A549 treated with CORT108297 at 1 μM for 4 hours (cell line): ENCODE data around the gene LRRC28. TPM values are rescaled to one million over a fixed set of nuclear protein-coding genes. Genes with fewer than 3 reads are reported as not detected.

ENCODE experiments used
- total RNA-seq: library from RNA; stranded (reverse); fragments of 200-300 nt; extraction: Qiagen RNA extraction; gene quantifications from 5 replicates; pipeline ENCODE4 v1.2.3, GENCODE V29; 2022

The LRRC28 gene
- 12.4 to 15.7 TPM (median 15.1 TPM) in 5 replicates for total RNA-seq

DNA sequence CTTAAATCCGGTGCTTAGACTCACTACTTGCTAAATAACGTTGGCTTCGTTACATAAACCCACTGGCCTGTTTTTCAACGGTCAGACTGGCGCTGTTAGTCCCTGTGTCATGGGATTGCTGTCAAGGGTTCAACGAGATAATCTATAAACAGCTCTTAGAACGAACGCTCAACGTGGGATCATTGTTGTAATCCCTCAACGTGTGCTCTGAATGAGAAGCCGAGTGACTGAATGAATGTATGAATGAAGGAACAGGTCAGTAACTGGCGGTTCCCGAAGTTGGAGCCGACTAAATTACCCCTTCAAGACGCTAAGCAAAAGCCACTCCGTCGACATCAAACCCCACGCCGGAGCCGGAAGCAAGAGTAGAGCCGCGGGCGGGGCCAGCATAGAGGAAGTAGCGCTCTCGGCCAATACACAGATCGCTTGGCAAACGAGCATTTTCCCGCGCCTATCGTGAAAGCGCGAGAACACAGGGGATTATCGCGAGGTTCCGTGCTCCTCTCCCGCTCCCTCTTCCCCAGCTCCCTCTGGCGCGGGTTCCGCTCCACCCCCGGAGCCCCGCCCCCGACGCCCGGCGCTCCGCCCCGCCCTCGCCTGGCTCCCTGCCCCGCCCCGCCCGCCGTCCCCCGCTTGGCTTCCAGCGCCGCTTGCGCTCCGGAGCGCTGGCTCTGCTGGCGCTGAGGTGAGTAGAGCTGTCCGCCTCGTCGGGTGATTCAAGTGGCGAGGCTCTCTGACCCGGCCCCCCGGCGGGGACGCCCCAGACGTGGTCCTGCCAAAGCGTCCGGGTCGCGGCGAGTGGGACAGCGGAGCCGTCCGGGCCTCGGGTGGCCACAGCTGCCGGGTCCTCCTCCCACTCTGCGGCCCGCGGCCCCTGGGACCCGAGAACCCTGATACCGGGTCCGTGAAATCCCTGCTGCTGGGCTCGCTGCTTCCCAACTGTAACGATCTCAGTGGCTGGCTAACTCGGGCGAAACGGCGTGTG lies at the start of gene LRRC28:
LRRC28 (plus strand) TSS at position 625 of the 985 bp plus-strand sequence. CDS start 4,477 bp downstream, outside the sequence.

DNA sequence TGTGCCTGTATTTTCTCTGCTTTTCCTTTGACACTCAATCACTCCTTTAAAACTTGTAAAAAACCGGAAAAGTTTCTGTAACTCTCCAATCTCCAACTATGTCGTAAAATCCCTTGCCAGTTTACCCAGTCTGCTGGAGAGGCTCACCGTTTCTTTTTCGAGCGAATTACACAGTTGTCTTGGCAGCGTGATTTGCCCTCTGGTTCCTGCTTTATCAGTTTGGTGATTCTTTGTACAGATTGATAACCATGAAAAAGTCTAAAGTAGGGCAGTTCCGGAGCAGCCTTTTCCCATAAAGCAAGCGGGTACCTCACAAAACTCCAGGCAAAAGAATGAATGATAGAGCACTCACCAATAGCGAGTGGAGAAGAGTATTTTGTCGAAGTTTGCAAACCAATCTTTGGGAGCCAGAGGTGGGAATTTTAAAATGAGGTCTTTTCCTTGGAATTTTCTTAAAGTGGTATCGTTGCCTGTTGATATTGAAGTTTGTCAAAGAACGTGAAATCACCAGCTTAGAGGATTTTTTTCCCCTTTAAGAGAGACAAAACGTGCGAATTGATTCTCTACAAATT lies 1.9 kb upstream of the LRRC28 start, which contains the start of gene TTC23:
TTC23 (minus strand) TSS at position 312 of the 572 bp plus-strand sequence. CDS start 20,869 bp downstream, outside the sequence.

Other genes with a start within 250 kb of the LRRC28 start
- gene PGPEP1L, start 243.7 kb upstream of the LRRC28 start, total RNA-seq: not detected in 5 replicates
- 36.9 to 41.3 TPM (median 37.6 TPM) in 5 replicates for gene SYNM, start 146.4 kb upstream of the LRRC28 start, total RNA-seq
- gene TTC23, start 1.9 kb upstream of the LRRC28 start, total RNA-seq: 8.9 to 13.9 TPM (median 11.1 TPM) in 5 replicates